Measurements from ENCODE around the gene THAP4.
"Not testable (repeated sequence)": the region's sequence is repeated elsewhere in the genome, so short reads cannot be mapped to it uniquely, and the experiment has no call there.

The THAP4 gene

DNA sequence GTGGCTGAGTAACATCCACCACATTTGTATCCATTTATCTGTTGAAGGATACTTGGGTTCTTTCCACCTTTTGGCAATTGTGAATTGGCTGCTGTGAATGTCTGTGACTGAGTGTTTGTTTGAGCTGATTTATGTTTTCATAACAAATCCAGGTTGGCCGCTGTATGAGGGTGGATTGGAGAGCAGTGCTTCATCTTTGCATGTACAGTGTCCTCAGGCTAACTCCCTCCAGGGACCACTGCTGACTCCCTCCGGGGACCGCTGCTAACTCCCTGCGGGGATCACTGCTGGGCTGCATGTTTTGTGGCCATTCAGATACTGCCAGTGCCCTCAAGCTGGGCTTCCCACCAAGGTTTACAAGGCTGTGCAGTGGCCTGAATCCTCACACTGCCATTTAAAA, 68.2 kb downstream of the THAP4 start:
- TF ChIP-seq, protein P1, sequence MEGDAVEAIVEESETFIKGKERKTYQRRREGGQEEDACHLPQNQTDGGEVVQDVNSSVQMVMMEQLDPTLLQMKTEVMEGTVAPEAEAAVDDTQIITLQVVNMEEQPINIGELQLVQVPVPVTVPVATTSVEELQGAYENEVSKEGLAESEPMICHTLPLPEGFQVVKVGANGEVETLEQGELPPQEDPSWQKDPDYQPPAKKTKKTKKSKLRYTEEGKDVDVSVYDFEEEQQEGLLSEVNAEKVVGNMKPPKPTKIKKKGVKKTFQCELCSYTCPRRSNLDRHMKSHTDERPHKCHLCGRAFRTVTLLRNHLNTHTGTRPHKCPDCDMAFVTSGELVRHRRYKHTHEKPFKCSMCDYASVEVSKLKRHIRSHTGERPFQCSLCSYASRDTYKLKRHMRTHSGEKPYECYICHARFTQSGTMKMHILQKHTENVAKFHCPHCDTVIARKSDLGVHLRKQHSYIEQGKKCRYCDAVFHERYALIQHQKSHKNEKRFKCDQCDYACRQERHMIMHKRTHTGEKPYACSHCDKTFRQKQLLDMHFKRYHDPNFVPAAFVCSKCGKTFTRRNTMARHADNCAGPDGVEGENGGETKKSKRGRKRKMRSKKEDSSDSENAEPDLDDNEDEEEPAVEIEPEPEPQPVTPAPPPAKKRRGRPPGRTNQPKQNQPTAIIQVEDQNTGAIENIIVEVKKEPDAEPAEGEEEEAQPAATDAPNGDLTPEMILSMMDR (IDR thresholded peaks at IDR 0.05; ENCODE audit: low read depth, low read length) = no peak
- DNase-seq (ENCODE audit: extremely low read depth, low read depth) = no peak

DNA sequence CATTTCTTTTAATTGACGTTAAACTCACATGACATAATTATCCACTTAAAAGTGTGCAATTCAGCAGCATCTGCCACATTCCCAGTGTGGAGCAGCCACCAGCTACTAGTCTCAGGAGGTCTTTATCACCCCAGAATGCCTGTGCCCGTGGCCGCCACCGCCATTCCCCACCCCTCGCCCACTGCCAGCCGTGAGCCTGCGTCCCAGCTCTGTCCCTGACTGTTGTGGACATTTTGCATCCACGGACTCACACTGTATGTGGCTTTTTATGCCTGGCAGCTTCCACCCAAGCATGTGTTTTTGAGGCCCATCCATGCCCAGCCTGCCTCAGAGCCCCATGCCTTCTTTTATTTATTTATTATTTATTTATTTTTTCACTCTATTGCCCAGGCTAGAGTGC, 69.2 kb downstream of the THAP4 start:
- no peak for DNase-seq (ENCODE audit: extremely low read depth, low read depth)
- TF ChIP-seq, protein P1 (IDR thresholded peaks at IDR 0.05; ENCODE audit: low read depth, low read length) = no peak

DNA sequence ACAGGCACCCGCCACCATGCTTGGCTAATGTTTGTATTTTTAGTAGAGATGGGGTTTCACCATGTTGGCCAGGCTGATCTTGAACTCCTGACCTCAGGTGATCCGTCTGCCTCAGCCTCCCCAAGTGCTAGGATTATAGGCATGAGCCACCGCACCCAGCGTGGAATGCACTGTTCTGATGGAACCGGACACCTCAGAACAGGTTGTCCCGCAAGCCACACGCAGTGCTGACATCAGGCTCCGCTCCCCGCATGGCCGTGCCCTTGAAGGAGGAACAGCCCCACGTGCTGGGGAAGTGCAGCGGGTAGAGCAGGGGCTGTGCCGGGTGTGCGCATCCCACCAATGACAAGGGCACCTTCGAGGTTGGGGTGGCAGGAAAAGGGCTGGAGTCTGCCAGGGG, 69.7 kb downstream of the THAP4 start:
- not testable (repeated sequence) for DNase-seq (ENCODE audit: extremely low read depth, low read depth)

DNA sequence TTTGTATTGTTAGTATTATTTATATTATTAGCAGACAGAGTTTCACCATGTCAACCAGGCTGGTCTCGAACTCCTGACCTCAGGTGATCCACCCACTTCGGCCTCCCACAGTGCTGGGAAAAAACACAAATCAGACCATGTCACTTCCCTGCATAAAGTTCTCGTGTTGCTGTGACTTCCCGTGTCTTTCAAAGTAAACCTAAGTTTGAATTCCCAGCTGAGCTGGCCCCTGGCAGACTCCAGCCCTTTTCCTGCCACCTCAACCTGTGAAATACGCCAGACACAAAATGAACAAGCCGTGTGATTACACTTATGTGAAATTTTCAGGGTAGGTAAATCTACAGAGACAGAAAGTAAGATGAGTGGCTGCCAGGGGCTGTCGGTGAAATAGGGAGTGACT, 70.5 kb downstream of the THAP4 start:
- DNase-seq (ENCODE audit: extremely low read depth, low read depth) = no peak
- TF ChIP-seq, protein P1 (IDR thresholded peaks at IDR 0.05; ENCODE audit: low read depth, low read length) = no peak

DNA sequence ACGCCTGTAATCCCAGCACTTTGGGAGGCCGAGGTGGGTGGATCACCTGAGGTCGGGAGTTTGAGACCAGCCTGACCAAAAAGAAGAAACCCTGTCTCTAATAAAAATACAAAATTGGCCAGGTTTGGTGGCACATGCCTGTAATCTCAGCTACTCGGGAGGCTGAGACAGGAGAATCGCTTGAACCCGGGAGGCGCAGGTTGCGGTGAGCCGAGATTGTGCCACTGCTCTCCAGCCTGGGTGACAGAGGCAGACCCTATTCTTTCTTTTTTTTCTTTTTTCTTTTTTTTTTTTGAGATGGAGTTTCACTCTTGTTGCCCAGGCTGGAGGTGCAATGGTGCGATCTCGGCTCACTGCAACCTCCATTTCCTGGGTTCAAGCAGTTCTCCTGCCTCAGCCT, 70.9 kb downstream of the THAP4 start:
- DNase-seq (ENCODE audit: extremely low read depth, low read depth) = not testable (repeated sequence)

DNA sequence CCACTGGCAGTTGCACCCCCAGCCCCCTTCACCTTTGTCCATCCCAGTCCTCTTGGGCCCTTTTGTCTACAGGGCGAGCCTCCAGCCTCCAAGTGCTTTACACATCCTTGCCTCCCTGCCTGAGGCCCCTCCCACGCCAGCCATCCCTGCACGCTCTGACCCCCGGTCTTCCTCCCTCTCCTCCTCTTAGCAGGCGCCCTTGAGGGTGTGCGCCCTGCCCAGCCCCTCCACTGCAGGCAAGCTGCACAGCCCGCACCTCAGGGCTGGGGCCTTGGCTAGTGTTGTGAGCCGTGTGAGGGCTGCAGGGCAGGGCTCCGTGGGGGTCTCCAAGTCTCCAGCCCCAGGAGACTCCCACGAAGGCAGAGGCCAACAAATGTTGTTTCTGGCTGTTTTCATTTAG, 71.5 kb downstream of the THAP4 start:
- TF ChIP-seq, protein P1 (IDR thresholded peaks at IDR 0.05; ENCODE audit: low read depth, low read length) = no peak
- no peak for DNase-seq (ENCODE audit: extremely low read depth, low read depth)

DNA sequence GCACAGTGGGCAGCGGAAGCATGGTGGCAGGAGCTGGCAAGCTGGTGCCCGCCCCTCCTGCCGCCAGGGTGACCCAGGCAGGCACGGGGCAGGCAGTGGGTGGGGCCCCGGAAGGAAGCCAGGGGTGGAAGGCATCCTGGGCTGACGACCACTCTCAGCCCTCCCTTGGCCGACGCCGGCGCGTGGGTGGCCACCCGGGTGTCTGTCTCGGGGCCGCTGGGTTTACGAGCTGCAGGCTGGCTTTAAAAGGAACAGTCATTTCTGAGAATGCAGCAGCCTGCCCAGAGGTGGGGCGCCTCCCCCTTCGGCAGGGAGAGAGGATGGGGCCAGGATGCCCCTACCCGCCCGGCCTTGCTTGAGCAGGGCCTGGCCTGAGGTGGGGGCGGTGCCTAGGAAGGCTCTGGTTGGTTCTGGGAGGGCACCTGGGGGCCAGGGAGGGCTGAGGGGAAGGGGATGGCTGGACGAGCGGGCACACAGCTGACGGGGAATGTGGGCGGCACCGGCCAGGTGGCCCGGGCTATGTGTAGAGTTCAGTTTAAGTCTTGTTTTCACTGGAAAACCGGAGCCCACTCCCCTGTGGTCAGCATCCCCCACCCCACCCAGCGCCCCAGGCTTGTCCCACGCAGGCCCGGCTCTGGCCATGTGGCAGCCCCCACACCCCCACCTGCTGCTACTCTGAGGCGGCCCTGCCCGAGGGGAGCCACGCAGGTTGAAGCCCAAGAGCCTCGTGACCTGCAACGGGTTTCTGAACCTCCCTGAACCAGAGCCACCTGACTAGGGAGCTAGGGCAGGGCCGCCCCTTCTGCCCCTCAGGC, 72.2 kb downstream of the THAP4 start:
- TF ChIP-seq, protein P1 (IDR thresholded peaks at IDR 0.05; ENCODE audit: low read depth, low read length) = no peak
- DNase-seq (ENCODE audit: extremely low read depth, low read depth) = no peak

DNA sequence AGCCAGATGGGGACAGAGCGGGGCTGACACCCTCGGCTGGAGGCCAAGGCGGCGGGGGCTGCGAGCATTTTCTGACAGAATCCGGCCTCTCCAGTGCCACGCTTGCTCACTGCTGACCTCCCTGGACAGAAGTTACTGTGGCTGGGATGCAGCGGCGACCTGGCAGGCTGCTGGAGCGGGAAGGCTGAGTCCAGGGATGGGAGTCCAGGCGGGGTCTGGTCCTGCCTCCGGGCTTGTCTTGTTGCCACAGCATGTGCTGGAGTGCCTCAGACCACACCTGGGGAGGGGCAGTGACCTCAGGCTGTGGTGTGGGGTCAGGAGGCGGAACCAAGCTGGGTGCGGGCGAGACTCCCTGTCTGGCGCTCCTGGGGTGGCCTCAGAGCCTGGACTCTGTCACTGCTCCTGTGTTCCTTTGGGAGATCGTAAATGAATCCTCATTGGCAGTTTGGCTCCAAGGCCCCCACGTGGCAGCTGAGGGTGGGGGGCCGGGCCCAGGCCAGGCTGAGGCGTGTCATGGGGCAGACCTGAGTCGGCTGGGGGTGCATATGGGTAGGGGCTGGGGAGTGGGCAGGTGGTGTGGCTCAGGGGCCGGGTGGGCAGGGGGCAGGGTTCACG, 72.9 kb downstream of the THAP4 start:
- no peak for DNase-seq (ENCODE audit: extremely low read depth, low read depth)
- TF ChIP-seq, protein P1 (IDR thresholded peaks at IDR 0.05; ENCODE audit: low read depth, low read length) = no peak

Measured in AG09319 (cell line).